HG03060 (cell line): ENCODE data around the gene TEX14.

Source experiments
- ATAC-seq: cut with Tn5 transposase; IDR thresholded peaks from one replicate; pipeline ENCODE4 v1.9.1; 2021; ENCODE audit warnings: low read depth, moderate number of reproducible peaks; ENCODE audit not compliant: unreplicated experiment

TEX14 gene

GRCh38 chr17:58691701-58692238 is at the start of gene TEX14:
Gene TEX14, minus strand, starts transcription at chr17:58692045. Its CDS starts 40,044 bp downstream, at chr17:58652001.
- ATAC-seq, result no peak

- ATAC-seq, result no peak
Measured at GRCh38 chr17:58741121-58741625, 49.3 kb upstream of the TEX14 start.

GRCh38 chr17:58734811-58735210 is 43.0 kb upstream of the TEX14 start:
- ATAC-seq, result no peak

- ATAC-seq, result no peak
Measured at GRCh38 chr17:58734040-58734439, 42.2 kb upstream of the TEX14 start.

DNA sequence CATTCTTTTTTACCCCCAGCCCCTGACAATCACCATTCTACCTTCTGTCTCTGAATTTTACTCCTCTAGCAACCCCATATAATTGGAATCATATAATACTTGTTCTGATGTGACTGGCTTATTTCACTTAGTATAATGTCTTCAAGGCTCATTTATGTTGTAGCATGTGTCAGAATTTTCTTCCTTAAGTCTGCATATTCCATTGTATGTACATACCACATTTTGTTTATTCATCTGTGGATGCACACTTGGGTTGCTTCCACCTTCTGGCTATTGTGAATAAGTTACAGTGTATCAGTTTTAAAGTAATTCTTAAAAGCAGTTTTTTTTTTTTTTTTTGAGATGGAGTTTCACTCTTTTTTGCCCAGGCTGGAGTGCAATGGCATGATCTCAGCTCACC is 39.1 kb upstream of the TEX14 start:
- no peak for ATAC-seq

DNA sequence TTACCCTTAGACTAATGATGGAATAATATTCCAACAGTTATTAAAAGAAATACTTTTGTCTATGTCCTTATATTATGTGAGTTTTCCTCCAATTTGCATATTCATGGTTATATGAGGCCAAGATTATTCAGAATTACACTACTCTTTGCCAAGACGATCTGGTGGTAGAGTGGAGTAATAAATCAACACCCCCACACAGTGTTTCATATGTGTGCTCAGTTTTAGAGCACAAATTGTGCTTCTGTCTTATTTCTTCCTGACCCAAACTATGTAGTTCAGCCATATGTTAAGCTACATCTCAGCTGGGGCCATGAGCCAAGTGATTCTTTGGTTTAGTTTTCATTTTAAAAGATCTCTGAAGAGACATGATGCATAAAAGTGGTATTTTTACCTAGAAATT is 37.0 kb upstream of the TEX14 start:
- ATAC-seq, result no peak

DNA sequence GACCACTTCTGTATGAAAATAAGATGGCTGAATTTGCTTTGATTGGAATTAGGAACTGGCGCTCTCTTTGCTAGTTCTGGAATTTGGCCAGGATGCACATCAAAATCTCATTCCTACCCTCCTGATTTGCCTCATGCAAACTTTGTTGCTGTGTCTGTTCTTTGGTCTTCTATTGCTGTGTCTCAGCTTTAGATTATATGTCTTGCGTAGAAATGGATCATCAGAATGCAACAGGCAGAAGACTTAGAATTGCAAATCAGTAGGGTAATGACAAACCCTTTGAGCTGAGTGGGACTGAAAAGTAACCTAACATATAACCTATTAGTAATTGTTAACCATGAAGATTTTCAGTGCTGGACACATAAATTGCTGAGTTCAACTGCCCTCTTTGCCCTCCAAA is 30.9 kb upstream of the TEX14 start:
- ATAC-seq, result no peak

GRCh38 chr17:58722274-58722673 is 30.4 kb upstream of the TEX14 start:
- ATAC-seq, result no peak

GRCh38 chr17:58710948-58711552 is 19.2 kb upstream of the TEX14 start:
- ATAC-seq, result no peak

DNA sequence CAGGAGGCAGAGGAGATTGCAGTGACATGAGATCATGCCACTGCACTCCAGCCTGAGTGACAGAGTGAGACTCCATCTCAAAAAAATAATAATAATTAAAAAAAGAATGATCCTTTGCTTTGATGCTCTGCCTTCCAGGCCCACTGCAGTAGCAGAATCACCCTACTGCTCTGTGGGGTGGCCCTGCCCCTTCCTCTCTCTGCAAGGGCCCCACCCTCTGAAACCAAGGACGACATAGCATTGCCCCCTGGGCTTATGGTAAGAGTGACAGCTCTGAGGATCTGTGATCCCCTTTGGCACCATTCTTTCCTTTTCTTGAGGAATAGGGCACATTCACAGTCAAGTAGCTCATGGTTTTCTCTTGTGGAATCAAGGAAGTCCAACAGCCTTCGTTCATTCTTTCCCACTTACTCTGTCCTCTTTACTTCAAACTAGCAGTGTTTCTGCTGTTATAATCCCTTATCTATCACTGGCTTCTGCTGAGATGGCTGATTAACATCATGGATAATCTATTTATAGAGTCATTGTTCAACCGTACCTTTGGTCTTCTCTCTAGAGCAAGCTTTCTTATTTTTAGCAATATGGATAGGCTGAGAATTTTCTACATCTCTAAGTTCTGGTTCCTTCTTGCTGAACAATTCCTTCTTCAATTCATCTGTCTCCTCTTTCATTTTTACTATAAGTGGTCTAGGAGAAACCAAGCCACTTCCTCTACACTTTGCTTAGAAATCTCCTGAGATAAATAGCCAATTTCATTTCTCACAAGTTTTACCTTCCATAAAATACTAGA is 14.7 kb upstream of the TEX14 start:
- ATAC-seq, result no peak

GRCh38 chr17:58703916-58704286 is 12.1 kb upstream of the TEX14 start:
- no peak for ATAC-seq

DNA sequence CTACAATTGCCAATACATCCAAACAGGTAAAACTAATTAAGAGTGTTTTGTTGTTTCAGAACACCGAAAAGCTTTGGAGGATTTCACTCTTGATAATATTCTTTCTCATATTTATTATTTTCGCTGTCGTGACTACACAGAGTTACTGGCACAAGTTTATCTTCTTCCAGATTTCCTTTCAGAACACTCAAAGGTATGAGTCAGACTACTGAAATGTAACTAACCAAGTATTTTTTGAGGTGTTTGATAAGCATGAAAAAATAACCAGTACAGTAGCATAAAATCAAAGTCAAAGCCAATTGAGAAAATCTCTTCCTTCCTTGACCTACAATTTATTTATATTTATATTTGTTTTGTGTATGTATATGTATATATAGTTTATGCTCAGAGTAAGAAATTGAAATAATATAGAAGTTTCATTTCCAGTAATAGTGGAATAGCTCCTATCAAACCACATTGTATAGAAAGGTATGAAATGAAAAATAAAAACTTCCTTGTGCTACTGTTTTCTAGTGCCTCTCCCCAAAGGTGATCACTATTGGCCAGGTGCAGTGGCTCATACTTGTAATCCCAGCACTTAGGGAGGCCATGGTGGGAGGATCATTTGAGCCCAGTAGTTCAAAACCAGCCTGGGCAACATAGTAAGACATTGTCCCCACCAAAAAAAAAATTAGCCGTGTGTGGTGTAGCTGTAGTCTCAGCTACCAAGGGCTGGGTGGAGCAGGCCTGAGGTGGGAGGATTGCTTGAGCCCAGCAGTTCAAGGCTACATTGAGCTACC is 11.5 kb upstream of the TEX14 start:
- ATAC-seq, result no peak

DNA sequence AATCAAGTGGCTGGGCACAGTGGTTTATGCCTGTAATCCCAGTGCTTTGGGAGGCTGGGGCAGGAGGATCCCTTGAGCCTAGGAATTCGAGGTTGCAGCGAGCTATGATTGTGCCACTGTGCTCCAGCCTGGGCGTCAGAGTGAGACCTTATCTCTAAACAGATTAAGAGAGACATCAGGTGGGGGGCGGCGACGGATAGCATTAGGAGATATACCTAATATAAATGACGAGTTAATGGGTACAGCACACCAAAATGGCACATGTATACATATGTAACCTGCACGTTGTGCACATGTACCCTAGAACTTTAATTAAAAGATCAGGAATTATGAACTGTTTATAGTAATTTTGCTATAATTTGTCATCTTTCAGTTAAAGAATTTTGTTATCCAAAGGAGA is 10.9 kb upstream of the TEX14 start:
- no peak for ATAC-seq

DNA sequence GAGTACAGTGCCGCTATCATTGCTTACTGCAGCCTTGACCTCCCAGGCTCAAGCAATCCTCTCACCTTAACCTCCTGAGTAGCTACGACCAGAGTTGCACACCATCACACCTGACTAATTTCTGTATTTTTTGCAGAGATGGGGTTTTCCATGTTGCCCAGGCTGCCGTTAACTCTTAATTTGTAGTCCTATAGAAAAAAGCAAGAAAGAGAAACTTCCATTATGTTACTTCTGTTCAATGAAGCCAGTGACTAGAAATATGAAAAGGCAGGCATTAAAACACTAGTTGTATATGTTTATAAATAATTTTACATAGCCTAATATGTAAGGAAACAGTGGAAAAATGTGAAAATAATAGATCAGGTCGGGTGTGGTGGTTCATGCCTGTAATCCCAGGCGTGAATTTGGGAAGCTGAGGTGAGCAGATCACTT is 10.2 kb upstream of the TEX14 start:
- ATAC-seq, result no peak

DNA sequence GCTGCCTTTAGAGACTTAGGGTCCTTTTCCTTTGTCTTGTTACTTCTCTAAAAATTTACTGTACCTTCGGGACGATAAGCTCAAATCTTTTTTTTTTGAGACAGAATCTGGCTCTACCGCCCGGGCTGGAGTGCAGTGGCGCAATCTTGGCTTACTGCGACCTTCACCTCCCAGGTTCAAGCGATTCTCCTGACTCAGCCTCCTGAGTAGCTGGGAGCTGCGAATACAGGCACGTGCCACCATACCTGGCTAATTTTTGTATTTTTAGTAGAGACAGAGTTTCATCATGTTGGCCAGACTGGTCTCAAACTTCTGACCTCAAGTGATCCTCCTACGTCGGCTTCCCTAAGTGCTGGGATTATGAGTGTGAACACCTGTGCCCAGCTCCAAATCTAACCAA is 7.9 kb upstream of the TEX14 start:
- ATAC-seq, result no peak

DNA sequence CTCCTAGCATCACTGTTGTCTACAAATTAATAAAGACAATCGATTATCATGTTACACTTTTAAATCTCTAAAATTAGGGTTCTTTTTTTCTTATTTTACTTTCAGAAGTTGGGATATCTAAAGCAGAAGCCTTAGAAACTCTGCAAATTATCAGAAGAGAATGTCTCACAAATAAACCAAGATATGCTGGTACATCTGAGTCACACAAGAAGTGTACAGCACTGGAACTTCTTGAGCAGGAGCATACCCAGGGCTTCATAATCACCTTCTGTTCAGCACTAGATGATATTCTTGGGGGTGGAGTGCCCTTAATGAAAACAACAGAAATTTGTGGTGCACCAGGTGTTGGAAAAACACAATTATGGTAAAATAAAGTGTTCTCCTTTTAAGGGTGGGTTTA is 3.0 kb upstream of the TEX14 start:
- ATAC-seq, result no peak

DNA sequence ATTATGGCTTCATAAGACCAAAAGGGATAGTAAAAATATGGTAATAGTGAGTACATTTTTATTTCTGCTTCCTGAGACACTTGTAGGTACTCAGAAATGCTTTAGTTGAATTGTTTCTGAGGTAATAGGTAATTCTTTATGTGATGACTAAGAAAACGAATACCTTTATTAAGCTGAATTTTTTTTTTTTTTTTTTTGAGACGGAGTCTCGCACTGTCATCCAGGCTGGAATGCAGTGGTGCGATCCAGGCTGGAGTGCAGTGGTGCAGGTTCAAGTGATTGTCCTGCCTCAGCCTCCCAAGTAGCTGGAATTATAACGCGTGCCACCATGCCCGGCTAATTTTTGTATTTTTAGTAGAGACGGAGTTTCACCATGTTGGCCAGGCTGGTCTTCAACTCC is 2.5 kb upstream of the TEX14 start:
- ATAC-seq, result no peak

DNA sequence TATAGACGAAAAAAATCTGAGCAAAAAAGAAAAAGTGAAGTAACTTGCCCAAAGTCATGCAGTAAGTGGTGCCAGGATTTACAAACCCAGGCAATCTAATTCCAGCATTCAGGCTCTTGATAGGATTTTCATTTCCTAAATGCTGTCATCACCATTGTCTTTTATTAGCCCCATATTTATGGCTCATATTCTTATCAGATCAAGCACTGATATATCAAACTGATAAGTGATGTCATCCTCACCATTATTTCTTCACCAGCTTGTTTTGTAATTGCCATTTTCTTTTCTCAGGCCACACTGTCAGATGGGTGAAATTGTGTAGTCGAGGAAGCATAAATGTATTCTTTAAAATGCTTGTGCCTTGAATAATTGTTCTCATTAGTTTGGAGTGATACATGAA is 1.9 kb upstream of the TEX14 start:
- ATAC-seq, result no peak

DNA sequence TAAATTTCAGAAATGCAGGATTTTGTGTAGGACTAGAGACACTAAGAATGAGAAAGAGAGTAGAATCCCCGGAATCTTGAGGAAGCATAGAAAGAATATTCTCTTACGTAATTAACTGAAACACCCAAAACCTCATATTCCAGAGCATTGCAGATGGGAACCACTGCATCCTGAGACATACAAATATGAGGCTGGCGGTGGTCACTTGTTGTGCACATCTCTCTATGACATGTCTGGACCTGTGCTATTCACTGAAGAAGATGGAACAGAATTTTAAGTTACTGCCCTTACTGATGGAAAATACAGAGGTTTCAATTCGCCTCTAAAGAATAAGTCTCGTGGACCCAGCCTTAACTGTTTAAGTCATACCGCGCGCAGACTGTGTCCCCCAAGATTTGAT is 1.4 kb upstream of the TEX14 start:
- no peak for ATAC-seq

DNA sequence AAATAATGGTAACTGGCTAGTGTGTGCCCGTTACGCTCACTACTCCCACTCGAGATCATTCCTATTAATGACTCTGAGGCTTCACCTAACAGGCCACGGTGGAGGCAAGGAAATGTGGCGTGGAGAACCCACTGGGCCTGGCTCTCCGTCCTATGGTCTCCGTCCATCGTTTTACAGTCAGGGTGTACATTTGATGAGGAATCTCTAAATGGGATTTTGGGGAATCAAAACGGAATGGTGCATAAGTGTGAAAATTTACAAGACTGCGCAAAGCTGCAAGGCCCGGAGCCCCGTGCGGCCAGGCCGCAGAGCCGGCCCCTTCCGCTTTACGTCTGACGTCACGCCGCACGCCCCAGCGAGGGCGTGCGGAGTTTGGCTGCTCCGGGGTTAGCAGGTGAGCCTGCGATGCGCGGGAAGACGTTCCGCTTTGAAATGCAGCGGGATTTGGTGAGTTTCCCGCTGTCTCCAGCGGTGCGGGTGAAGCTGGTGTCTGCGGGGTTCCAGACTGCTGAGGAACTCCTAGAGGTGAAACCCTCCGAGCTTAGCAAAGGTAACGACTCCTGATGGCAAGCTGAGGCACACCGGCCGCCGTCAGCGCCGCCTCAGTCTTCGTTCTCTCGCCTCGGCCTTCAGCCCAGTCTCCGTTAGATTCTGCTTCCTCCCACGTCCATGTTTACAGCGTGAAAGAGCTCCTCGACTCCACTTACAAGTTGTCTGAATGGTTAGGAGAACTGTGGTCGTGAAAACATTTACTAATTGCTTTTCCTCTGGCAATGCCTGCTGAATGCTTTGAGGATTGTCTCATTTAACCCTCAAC is 602 bp upstream of the TEX14 start, which contains the start of gene RAD51C:
TSS of gene RAD51C (plus strand) at position 364 of the 817 bp plus-strand sequence. CDS start at position 406, 42 bp downstream.
- no peak for ATAC-seq
